ENCODE data around the gene ELN. TPM values are rescaled to one million over a fixed set of nuclear protein-coding genes. Genes with fewer than 3 reads are reported as not detected.
A peak's percentile ranks its signal among the peaks of the same experiment; 100 is the strongest.

The ELN gene
- total RNA-seq, 1 experiment from 2014 or later, result not detected

- H3K9me3 ChIP-seq (replicated peaks), result no peaks in the 10 kb centered on the region
- peak; percentile 75 to 89 for DNase-seq (ENCODE audit: low read depth in 1 of 2, low spot score in 2 of 2)
- no peaks in the 10 kb centered on the region for H3K36me3 ChIP-seq
- peaks cover 24% of the 10 kb centered on the region for H3K4me1 ChIP-seq (replicated peaks)
- H3K4me3 ChIP-seq, result 0 out of 2 replicates have a peak overlapping the region, but pooled peaks have one; percentile 1
- no peak overlapping the region for H3K27ac ChIP-seq
- no peaks in the 10 kb centered on the region for H3K27me3 ChIP-seq (replicated peaks)
These were observed 4.9 kb upstream of the ELN start for GRCh38 chr7:74023092-74023536.

- Histone ChIP-seq H3K27me3 (replicated peaks) (no peaks in the 10 kb centered on the region), H3K4me1 (replicated peaks) (peaks cover 24% of the 10 kb centered on the region)
These were observed 4.2 kb upstream of the ELN start for GRCh38 chr7:74023786-74024185.

GRCh38 chr7:74025146-74025545 is 2.8 kb upstream of the ELN start:
- Histone ChIP-seq H3K4me1 (replicated peaks) (peaks cover 24% of the 10 kb centered on the region), H3K36me3 (no peaks in the 10 kb centered on the region)
- DNase-seq (ENCODE audit: low read depth in 1 of 2, low spot score in 2 of 2), result no peak

More at GRCh38 chr7:74023786-74024185, 4.2 kb upstream of the ELN start:
- H3K36me3 ChIP-seq, result no peaks in the 10 kb centered on the region
- no peak overlapping the region for H3K27ac ChIP-seq
- no peaks in the 10 kb centered on the region for H3K9me3 ChIP-seq (replicated peaks)
- no peak overlapping the region for H3K4me3 ChIP-seq
- DNase-seq (ENCODE audit: low read depth in 1 of 2, low spot score in 2 of 2), result no peak

GRCh38 chr7:74025730-74026129 is 2.2 kb upstream of the ELN start:
- Histone ChIP-seq H3K9me3 (replicated peaks) (no peaks in the 10 kb centered on the region), H3K4me1 (replicated peaks) (peaks cover 24% of the 10 kb centered on the region), H3K27me3 (replicated peaks) (no peaks in the 10 kb centered on the region), H3K36me3 (no peaks in the 10 kb centered on the region), H3K27ac (no peak overlapping the region), H3K4me3 (no peak overlapping the region)
- no peak for DNase-seq (ENCODE audit: low read depth in 1 of 2, low spot score in 2 of 2)

More at GRCh38 chr7:74025146-74025545, 2.8 kb upstream of the ELN start:
- Histone ChIP-seq H3K4me3 (no peak overlapping the region), H3K9me3 (replicated peaks) (no peaks in the 10 kb centered on the region), H3K27ac (no peak overlapping the region), H3K27me3 (replicated peaks) (no peaks in the 10 kb centered on the region)

- H3K4me1 ChIP-seq (replicated peaks), result peaks cover 24% of the 10 kb centered on the region
- no peaks in the 10 kb centered on the region for H3K9me3 ChIP-seq (replicated peaks)
- no peak overlapping the region for H3K4me3 ChIP-seq
- no peaks in the 10 kb centered on the region for H3K36me3 ChIP-seq
- DNase-seq (ENCODE audit: low read depth in 1 of 2, low spot score in 2 of 2), result no peak
- no peaks in the 10 kb centered on the region for H3K27me3 ChIP-seq (replicated peaks)
- H3K27ac ChIP-seq, result no peak overlapping the region
These were observed 1.5 kb upstream of the ELN start for GRCh38 chr7:74026406-74026902.

GRCh38 chr7:74026903-74027682 is 880 bp upstream of the ELN start:
- Histone ChIP-seq H3K27ac (no peak overlapping the region), H3K4me1 (replicated peaks) (peaks cover 28% of the 10 kb centered on the region), H3K36me3 (no peaks in the 10 kb centered on the region), H3K27me3 (replicated peaks) (no peaks in the 10 kb centered on the region), H3K9me3 (replicated peaks) (no peaks in the 10 kb centered on the region), H3K4me3 (no peak overlapping the region)
- peak; percentile 63 to 76 for DNase-seq (ENCODE audit: low read depth in 1 of 2, low spot score in 2 of 2)

GRCh38 chr7:74028321-74028838 is 407 bp downstream of the ELN start:
- no peak overlapping the region for H3K27ac ChIP-seq

GRCh38 chr7:74029089-74029785 is 1.3 kb downstream of the ELN start:
- no peaks in the 10 kb centered on the region for H3K9me3 ChIP-seq (replicated peaks)
- no peaks in the 10 kb centered on the region for H3K27me3 ChIP-seq (replicated peaks)
- H3K4me1 ChIP-seq (replicated peaks), result peaks cover 13% of the 10 kb centered on the region
- no peak for DNase-seq (ENCODE audit: low read depth in 1 of 2, low spot score in 2 of 2)
- no peaks in the 10 kb centered on the region for H3K36me3 ChIP-seq
- H3K4me3 ChIP-seq, result no peak overlapping the region
- no peak overlapping the region for H3K27ac ChIP-seq

More at GRCh38 chr7:74028321-74028838, 407 bp downstream of the ELN start:
- Histone ChIP-seq H3K36me3 (no peaks in the 10 kb centered on the region), H3K4me1 (replicated peaks) (peaks cover 22% of the 10 kb centered on the region), H3K9me3 (replicated peaks) (no peaks in the 10 kb centered on the region), H3K4me3 (no peak overlapping the region), H3K27me3 (replicated peaks) (no peaks in the 10 kb centered on the region)
- DNase-seq (ENCODE audit: low read depth in 1 of 2, low spot score in 2 of 2), result no peak

- no peak overlapping the region for H3K4me3 ChIP-seq
- H3K27me3 ChIP-seq (replicated peaks), result no peaks in the 10 kb centered on the region
- H3K27ac ChIP-seq, result no peak overlapping the region
- H3K9me3 ChIP-seq (replicated peaks), result no peaks in the 10 kb centered on the region
- H3K4me1 ChIP-seq (replicated peaks), result peaks cover 13% of the 10 kb centered on the region
- no peak for DNase-seq (ENCODE audit: low read depth in 1 of 2, low spot score in 2 of 2)
- H3K36me3 ChIP-seq, result no peaks in the 10 kb centered on the region
These were observed 2.0 kb downstream of the ELN start for GRCh38 chr7:74029991-74030415.

GRCh38 chr7:74030861-74031260 is 2.9 kb downstream of the ELN start:
- Histone ChIP-seq H3K4me3 (no peak overlapping the region), H3K36me3 (no peaks in the 10 kb centered on the region), H3K4me1 (replicated peaks) (peaks cover 13% of the 10 kb centered on the region), H3K27ac (no peak overlapping the region), H3K27me3 (replicated peaks) (no peaks in the 10 kb centered on the region), H3K9me3 (replicated peaks) (no peaks in the 10 kb centered on the region)
- DNase-seq (ENCODE audit: low read depth in 1 of 2, low spot score in 2 of 2), result no peak

GRCh38 chr7:74031403-74032190 is 3.6 kb downstream of the ELN start:
- Histone ChIP-seq H3K9me3 (replicated peaks) (no peaks in the 10 kb centered on the region), H3K36me3 (no peaks in the 10 kb centered on the region), H3K27me3 (replicated peaks) (no peaks in the 10 kb centered on the region), H3K27ac (no peak overlapping the region), H3K4me3 (no peak overlapping the region), H3K4me1 (replicated peaks) (peaks cover 12% of the 10 kb centered on the region)
- DNase-seq (ENCODE audit: low read depth in 1 of 2, low spot score in 2 of 2), result no peak

- H3K27ac ChIP-seq, result no peak overlapping the region
- H3K27me3 ChIP-seq (replicated peaks), result no peaks in the 10 kb centered on the region
- H3K4me1 ChIP-seq (replicated peaks), result peaks cover 8% of the 10 kb centered on the region; the same call in 1 of the 2 replicates
- H3K36me3 ChIP-seq, result no peaks in the 10 kb centered on the region
- DNase-seq (ENCODE audit: low read depth in 1 of 2, low spot score in 2 of 2), result no peak
- no peaks in the 10 kb centered on the region for H3K9me3 ChIP-seq (replicated peaks)
- H3K4me3 ChIP-seq, result no peak overlapping the region
These were observed 4.2 kb downstream of the ELN start for GRCh38 chr7:74032191-74032490.

GRCh38 chr7:74032624-74033371 is 4.8 kb downstream of the ELN start:
- Histone ChIP-seq H3K4me1 (replicated peaks) (peaks cover 8% of the 10 kb centered on the region; the same call in 1 of the 2 replicates), H3K27me3 (replicated peaks) (no peaks in the 10 kb centered on the region), H3K9me3 (replicated peaks) (no peaks in the 10 kb centered on the region), H3K27ac (no peak overlapping the region), H3K36me3 (no peaks in the 10 kb centered on the region), H3K4me3 (no peak overlapping the region)
- DNase-seq (ENCODE audit: low read depth in 1 of 2, low spot score in 2 of 2), result no peak
